Lower lobe of right lung (tissue), 2 donors: ENCODE results near the gene SPRING1. TPM values are rescaled to one million over a fixed set of nuclear protein-coding genes. Genes with fewer than 3 reads are reported as not detected.
"Not testable (repeated sequence)": the region's sequence is repeated elsewhere in the genome, so short reads cannot be mapped to it uniquely, and the experiment has no call there.

Experiments
- ATAC-seq, 2 donors: fragments of 200-7000 bp; cut with Tn5 transposase; one replicate each; pipeline ENCODE4 v1.9.1; 2020 to 2022; ENCODE audit warnings: mild to moderate bottlenecking in 2 of 2, moderate library complexity in 2 of 2
- DNase-seq: peaks from one replicate; pipeline ENCODE4 v3.0.0-alpha.2; 2020
- H3K27ac ChIP-seq: fragments of 200-600 bp; one replicate; pipeline ENCODE4 v1.8.0; 2022
- H3K27me3 ChIP-seq: fragments of 200-600 bp; one replicate; pipeline ENCODE4 v1.8.0; 2022; ENCODE audit warnings: low read depth
- H3K36me3 ChIP-seq: fragments of 200-600 bp; one replicate; pipeline ENCODE4 v1.8.0; 2022; ENCODE audit warnings: mild to moderate bottlenecking
- H3K4me1 ChIP-seq: fragments of 200-600 bp; one replicate; pipeline ENCODE4 v1.8.0; 2022
- H3K4me3 ChIP-seq: fragments of 200-600 bp; one replicate; pipeline ENCODE4 v1.8.0; 2022; ENCODE audit warnings: mild to moderate bottlenecking
- H3K9me3 ChIP-seq: fragments of 200-600 bp; one replicate; pipeline ENCODE4 v1.8.0; 2022
- CTCF ChIP-seq: fragments of 200-600 bp; IDR thresholded peaks from one replicate; pipeline ENCODE4 v1.8.0; 2022; ENCODE audit warnings: antibody characterized with exemption, mild to moderate bottlenecking
- intact Hi-C: fragments of 100-400 bp; cut with DNase I; formaldehyde crosslinking; loops from one replicate; pipeline ENCODE4 v1.11.0; 2022
- total RNA-seq: library from RNA; stranded (reverse); fragmentation: NEBNext Ultra II Directional; extraction: Animal tissue kit (Norgen Biotek cat#: 25700); gene quantifications from one replicate; pipeline ENCODE4 v1.2.1, GENCODE V29; 2021
- donor health status: DM: no; HTN: yes; CAD: no; lungs with severe emphysema.

Gene SPRING1
- total RNA-seq, 1 donor from 2014 or later = 84.3 TPM

GRCh38 chr12:116765271-116765670, 27.4 kb upstream of the SPRING1 start:
- TF ChIP-seq CTCF = no peak

GRCh38 chr12:116761499-116761898, 23.6 kb upstream of the SPRING1 start:
- DNase-seq (no peak), ATAC-seq (no peak)
- Histone ChIP-seq H3K27ac (no peak overlapping the region), H3K4me3 (no peak overlapping the region), H3K4me1 (no peaks in the 10 kb centered on the region), H3K36me3 (no peaks in the 10 kb centered on the region), H3K9me3 (no peaks in the 10 kb centered on the region), H3K27me3 (no peaks in the 10 kb centered on the region)
- no peak for TF ChIP-seq CTCF
- intact Hi-C loops = no loop called here

More at GRCh38 chr12:116765271-116765670, 27.4 kb upstream of the SPRING1 start:
- no peak for ATAC-seq
- no peaks in the 10 kb centered on the region for H3K36me3 ChIP-seq
- no peaks in the 10 kb centered on the region for H3K4me1 ChIP-seq
- intact Hi-C loops = no loop called here
- H3K4me3 ChIP-seq = no peak overlapping the region
- no peaks in the 10 kb centered on the region for H3K9me3 ChIP-seq
- no peak overlapping the region for H3K27ac ChIP-seq
- no peak for DNase-seq
- H3K27me3 ChIP-seq = no peaks in the 10 kb centered on the region

- intact Hi-C loops = no loop called here
- Histone ChIP-seq H3K4me1 (no peaks in the 10 kb centered on the region), H3K4me3 (no peak overlapping the region), H3K27me3 (no peaks in the 10 kb centered on the region), H3K9me3 (no peaks in the 10 kb centered on the region), H3K36me3 (no peaks in the 10 kb centered on the region), H3K27ac (no peak overlapping the region)
- DNase-seq = no peak
- no peak for ATAC-seq
- TF ChIP-seq CTCF = no peak
Observed at GRCh38 chr12:116760622-116761020, 22.8 kb upstream of the SPRING1 start.

- H3K36me3 ChIP-seq = no peaks in the 10 kb centered on the region
- intact Hi-C loops = no loop called here
- H3K4me3 ChIP-seq = no peak overlapping the region
- no peak overlapping the region for H3K27ac ChIP-seq
- H3K4me1 ChIP-seq = no peaks in the 10 kb centered on the region
- H3K9me3 ChIP-seq = no peaks in the 10 kb centered on the region
- DNase-seq = no peak
- no peak for ATAC-seq
- no peaks in the 10 kb centered on the region for H3K27me3 ChIP-seq
- no peak for TF ChIP-seq CTCF
Observed at GRCh38 chr12:116759783-116760621, 22.1 kb upstream of the SPRING1 start.

- H3K27me3 ChIP-seq, ATAC-seq, H3K27ac ChIP-seq, H3K36me3 ChIP-seq, DNase-seq, H3K4me3 ChIP-seq, H3K4me1 ChIP-seq, intact Hi-C loops, H3K9me3 ChIP-seq: not testable (repeated sequence)
Observed at GRCh38 chr12:116754783-116755182, 16.9 kb upstream of the SPRING1 start.

GRCh38 chr12:116754097-116754496, 16.2 kb upstream of the SPRING1 start:
- H3K4me3 ChIP-seq, ATAC-seq, H3K36me3 ChIP-seq, H3K9me3 ChIP-seq, intact Hi-C loops, DNase-seq, H3K27ac ChIP-seq, H3K27me3 ChIP-seq, H3K4me1 ChIP-seq: not testable (repeated sequence)
